NCI-H774 (cell line): ENCODE results near the gene ACVR1.
"Not testable (repeated sequence)": the region's sequence is repeated elsewhere in the genome, so short reads cannot be mapped to it uniquely, and the experiment has no call there.

Experiments
- DNase-seq: peaks from one replicate; lab custom pipeline; 2025; lab: John Stamatoyannopoulos, UW

Gene ACVR1

DNA sequence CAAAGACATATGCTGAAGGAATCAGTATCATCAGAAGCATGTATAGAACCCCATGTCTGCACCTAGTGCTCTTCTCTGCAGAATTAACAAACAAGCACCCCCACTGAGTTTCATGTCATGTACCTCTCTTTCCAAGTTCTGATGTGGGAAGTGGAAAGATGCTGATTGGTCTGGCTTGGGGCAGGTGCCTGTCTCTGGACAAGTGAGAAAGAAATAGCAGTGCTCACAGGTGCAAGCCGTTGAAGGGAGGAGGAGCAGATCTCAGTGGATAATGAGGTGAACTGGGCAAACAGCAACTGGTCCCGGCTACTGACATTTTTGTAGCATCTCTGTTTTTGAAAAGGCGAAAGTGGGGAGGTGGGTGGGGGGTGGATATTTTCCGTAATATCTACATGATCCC lies 17.5 kb upstream of the ACVR1 start:
- no peak for DNase-seq

DNA sequence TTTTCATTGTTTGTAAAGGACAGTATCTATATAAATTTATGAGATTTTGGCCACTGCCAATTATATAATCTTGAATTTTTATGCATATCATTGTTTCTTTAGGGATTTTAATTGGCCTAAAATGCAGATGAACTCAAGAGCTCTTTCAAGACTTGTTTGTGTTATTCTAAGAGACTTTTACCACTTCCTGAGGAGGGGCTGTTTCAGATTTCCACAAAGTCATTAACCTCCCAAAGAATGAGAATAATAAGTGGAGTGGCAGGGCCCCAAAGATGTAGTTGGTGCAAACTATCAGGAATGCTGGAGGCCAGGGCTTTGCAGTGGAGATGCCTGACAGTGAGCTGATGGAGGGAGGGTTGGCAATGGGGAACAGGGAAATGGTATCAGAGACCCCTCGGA lies 15.5 kb upstream of the ACVR1 start:
- no peak for DNase-seq

DNA sequence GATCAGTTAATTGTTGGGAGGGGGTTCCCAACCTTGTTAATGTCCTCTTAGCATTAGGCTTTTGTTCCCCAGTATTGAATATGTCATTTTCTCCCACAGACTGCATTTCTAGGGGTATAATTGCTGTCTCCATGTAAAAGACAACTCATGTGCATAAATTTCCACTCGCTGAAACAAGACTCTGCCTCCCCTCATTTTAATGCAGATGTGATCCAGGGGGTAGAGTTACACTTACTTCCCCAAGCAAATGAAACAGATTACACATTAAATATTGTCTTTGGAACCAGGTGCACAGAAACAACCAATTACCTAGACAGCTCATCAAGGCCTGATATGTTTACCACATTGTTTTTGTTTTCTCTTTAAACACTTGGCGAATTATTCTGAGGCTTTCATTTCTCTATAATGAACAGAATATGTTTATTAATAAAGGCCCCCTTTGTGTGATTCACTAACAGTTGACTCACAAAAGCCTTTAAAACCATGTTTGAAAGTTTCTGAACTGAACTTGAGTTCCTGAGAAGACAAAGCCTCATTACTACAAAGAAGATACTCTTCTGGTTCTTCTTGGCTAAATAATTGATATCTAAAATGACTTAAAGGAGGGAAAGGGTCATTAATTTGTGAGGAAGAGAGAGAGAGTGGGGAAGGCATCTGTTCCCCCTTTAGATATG lies 15.0 kb upstream of the ACVR1 start:
- peak; percentile 43 for DNase-seq

DNA sequence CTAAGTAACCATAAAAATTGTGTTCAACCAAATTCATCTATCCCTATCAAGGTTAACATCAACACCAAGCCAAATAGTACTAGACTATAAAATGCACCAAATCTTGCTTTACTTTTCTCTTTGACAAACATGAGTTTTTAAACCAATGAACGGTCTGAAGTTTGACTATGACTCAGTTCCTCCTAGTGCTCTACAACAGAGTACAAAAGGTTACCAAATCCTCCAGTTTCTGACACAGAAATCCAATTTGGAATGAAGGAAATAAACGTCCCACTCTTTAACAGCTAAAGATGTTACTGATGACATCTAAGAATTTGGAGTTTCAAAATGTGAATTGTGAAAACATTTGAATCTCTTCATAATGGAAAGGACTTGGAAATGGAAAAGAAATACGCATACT lies 11.8 kb upstream of the ACVR1 start:
- DNase-seq, result no peak

DNA sequence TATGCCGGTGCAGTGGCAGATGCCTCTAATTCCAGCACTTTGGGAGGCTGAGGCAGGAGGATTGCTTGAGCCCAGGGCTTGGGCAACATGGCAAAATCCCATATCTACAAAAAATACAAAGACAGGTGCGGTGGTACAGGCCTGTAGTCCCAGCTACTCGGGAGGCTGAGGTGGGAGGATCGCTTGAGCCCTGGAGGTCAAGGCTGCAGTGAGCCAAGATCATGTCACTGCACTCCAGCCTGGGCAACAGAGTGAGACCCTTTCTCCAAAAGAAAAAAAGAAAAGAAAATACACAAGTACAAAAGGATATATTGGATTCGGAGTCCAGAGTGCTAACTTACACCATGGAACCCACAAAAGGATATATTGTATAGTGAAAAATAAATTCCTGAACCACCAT lies 8.4 kb upstream of the ACVR1 start:
- not testable (repeated sequence) for DNase-seq

DNA sequence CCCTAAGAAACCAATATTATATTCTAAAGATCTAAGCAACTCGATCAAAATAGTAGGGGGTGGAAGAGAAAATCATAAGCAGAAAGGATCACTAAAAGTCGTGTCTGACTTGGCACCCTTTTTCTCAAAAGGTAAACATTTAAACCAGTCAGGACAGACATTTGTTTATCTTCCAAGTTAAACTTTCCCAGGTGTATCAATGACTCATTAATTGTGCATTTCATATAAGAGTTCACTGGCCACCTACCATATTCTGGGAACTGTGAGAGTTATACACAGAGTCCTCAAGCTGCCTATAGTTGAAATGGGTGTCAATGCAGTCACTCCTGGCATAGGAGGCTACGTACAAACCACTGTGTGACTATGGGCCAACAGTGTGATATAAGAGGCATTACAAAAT lies 4.8 kb upstream of the ACVR1 start:
- no peak for DNase-seq

DNA sequence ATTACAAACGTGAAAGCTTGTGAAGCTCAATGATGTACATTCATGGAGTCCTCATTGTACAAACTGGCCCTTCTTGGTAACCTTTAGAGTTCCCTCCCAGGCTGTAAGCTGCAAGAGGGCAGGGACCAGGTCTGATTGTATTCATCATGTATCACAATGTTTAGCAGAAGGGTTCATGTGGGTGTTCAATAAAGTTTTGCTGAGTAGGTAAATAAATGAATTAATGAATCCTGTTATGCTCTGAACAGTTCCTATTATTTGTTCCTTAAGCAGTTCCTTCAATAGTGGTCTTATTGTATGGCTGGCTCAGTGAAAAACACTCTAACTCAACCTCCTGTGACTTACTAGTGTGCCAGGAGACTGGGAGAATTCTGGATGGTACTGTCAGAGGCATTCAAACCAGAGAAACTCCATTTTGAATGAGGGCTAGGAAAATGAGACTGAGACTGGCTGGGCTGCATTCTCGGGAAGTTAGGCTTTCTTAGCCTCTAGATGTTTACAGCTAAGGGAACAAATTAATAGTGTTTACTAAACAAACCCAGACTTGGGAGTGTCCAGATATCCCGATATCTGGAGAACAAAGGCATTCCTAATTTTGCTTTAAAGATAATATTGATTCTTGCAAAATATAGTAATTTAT lies 1.8 kb upstream of the ACVR1 start:
- DNase-seq, result no peak

DNA sequence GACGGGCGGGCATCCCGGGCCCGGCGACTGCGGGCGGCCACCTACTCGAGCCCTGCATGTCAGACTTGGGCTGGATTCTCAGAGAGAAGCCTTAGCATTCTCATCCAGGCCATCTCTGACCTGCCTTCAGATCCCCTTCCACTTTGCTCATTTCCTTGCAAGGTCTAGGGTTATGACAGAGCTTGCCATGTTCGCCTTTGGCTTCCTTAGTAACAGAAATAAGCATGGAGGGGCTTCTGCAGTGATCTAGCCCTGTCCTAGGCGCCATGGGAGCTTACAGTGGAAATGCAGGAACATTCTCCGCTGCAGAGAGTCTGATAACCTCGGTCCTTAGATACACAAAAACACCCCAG lies 632 bp upstream of the ACVR1 start:
- no peak for DNase-seq

DNA sequence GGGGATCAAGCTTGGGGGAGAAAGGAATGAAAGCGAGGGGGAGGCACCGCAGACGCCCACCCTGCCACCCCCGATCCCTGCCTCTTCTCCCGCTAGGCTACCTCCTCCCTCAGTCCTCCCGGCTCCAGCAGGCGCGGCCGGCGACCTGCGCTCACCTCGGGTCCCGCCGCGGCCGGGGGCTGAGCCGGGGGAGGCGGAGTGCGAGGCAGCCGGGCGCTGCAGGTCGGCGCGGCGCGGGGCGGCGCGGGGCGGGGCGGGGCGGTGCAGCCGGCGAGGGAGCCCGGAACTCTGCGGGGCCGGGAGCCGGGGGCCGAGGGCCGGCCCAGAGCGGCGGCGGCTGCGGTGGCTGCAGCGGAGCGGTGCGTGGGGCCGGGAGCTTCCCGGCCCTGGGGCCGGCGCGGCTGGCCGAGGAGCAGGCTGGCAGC lies 477 bp downstream of the ACVR1 start:
- no peak for DNase-seq

DNA sequence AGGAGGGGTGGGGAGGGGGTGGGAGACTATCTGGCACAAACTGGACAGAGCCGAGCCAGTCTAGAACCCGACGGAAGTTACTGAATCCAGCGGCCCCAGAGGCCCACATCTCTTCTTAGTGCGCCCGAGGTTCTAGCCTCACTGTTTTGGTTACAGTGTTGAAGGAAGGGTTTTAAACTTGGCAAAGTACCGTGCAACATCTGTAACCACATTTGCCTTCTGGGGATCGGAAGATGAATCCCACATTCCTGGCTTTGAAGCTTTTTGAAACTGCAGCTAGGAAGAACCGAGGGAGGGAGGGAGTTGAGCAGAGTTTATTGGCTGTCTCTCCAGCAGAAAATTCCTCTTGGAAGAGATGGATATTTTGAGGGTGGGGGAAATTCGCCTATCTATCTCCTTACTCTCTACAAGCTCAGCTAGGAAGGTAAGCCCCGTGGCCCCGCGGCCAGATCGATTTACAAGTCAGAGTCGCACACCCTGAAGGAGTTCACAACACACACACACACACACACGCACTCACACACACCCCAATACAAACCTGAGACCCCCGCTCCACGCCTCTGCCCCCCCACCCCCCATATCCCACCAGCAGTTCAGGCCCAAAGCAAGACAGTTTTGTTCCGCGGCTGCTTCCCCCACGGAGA lies 1.0 kb downstream of the ACVR1 start:
- DNase-seq, result no peak

DNA sequence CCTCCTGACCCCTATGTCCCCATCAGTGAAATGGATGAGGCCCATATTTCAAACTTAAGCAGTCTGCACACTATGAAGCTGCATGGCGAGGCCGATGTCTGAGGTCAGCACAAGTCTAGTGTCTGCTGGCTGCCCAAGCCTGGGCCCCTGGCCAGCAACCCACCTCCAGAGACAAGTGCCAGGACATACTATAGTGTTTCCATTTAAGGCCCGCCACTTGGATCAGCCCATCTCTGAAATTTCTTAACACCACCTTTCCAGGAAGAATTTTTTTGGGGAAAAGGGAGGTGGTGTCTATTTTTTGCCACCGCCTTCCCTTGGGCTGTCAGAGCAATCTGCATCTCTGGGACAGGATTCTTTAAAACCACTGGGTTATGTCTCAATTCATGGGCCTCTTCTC lies 1.8 kb downstream of the ACVR1 start:
- DNase-seq, result no peak

DNA sequence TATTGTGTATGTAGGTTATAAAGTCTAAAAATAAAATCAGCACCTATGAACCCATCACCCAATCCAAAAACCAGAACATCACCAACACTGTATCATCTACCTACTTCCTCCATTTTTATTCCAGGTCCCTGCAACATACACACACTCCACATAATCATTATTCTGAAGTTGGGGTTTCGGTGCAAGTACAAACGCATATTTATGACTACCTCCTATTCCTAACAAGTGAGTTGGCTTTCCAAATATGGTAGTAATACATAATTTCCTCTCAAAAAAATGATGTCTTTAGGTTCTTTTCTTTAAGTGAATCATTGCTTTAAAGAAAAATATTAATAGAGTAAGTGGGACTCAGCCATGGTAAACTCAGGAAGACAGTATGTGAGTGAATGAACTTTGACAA lies 3.3 kb downstream of the ACVR1 start:
- no peak for DNase-seq

DNA sequence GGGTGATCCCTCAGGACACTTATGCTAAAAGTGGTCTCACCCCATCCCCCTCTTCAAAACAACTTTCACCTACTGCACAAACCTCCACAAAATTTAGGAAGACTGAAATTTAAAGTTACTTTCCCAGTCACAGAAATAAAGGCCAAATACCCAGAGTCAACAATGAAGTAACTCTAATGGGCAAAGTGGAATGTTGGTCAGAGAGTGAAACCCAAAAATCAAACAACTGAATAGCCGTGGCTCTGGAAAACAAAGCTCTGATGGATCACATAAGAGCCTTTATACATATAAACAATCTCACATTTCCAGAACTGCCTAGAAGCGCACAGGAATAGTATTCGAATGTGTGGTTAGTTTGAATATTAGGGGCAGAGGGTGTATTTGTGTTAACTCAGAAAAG lies 4.7 kb downstream of the ACVR1 start:
- no peak for DNase-seq

DNA sequence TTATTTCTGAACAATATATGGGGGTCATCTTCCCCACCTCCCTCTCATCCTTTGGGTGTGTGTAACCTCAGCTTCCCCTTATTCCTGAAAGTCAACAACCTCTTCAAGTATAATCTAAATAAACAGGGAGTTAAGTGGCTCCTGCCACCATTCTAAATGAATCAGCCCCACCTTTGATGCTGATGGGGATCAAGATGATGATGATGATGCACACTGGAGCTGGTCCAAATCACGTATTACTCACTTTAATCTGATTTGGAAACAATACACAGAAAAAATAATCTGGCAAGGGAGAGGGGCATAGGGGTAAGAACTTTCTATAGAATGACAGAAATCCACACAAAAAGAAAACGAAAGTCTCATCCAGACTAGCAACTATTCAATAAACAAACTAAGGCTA lies 7.1 kb downstream of the ACVR1 start:
- no peak for DNase-seq

DNA sequence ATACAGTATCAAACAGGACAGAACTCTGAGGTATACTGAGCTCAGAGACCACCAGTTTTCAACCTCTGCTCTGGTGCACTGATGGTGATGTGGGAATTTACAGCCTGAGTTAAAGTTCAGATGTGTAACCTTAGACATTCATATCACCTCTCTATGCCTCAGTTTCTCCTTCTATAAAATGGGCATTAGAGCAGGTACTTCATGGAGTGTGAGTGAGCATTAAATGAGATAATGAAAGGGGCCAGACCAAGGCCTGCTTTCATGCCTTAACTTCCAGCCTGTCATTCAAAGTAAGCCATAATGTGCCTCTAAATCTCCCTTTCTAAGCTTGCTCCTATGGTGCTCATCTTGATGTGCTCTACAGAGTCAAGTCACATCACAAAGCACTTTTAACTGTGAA lies 8.4 kb downstream of the ACVR1 start:
- DNase-seq, result no peak

DNA sequence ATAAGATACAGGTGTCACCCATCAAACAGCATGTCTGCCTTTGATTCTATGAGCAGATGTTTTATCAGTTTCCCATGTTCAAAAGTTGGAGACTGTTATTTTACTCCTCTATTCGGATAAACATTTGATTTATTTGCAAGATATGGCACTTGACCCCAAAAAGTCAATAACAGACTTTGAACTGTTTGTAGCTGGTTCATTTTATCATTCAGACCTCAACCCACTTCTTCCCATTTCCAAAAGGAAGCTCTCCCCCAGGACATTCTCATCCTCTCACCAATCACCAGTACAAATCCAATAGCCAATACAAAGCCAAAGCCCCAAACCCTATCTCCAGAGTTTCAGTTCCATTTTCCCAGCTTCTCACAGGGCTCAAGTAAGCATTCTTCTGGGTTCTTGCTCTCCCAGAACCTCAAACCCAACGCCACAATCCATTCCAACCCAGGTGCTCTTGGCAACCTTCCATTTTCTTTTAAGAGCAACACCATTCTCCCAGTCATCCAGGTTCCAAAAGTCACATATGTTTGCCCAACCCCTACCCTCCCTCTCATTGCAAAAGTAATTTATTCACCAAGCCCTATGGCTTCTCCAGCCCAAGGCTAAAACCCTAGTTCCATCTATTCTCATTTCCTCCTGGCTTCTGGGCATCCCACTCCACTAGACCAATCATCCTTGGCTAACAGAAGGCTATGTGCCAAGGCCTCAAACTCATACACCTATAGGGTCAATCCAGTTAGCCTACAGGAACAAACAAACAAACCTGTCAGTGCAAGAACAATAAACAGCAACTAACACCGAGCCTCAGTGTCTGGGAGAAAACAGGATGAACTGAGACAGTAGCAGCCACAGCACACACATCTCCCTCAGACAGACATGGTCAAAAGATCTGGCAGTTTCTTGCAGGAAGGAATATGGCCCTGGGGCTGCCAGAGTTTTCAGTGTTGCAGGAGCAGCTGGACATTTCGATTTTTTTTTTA lies 9.2 kb downstream of the ACVR1 start:
- DNase-seq, result no peak

DNA sequence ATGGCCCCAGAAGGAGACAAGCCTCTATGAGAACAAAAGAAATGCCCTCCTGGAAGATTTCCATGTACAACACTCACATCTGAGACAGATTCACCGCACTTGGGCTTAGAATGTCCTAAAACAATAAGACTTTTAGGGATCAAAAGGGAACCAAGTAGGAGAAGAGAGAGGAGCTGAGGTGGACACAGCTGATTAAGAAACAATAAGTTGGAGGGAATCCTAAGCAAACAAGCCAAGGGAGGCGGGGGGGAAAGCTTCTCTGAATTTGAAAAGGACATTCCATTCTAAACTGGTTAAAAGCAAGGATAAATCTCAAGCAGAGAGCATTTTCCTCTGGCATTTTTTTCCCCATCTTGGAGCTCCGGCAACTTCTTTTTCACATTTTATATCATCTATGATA lies 9.9 kb downstream of the ACVR1 start:
- no peak for DNase-seq

DNA sequence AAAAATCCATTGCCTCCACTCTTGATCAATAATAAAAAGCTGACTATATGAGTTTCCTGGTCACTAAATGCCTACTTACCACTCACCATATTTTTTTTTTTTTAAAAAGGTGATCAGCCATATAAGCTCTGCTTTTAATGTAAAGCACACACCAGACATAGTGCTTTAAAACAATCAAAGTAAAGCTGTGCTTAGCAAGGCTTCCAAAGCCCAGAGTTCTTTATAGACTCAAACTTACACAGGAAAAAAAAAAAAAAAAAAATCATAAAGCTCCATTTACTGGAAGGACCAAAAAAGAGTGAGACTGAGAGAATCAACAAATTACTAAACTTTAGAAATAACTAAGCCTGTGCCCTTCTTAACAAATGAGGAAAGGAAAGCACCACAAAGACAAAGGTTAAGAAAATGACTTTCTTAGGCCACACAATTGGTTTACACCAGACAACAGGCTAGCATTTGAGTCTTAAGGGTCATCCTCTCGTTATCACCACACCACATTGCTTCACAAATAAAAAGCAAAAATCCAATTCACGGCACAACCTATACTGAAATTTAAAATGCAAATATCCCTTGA lies 11.2 kb downstream of the ACVR1 start:
- no peak for DNase-seq

DNA sequence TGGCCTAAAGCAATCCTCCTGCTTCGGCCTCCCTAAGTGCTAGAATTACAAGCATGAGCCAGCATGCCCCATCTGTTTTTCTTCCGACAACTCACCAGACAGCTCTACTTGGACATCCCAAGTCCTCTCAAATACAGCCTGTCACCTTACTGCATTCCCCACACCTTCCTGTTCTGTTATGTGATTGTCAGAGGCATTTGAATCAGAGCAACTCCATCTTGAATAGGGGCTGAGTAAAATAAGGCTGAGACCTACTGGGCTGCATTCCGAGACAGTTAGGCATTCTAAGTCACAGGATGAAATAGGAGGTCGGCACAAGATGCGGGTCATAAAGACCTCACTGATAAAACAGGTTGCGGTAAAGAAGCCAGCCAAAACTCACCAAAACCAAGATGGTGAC lies 17.3 kb downstream of the ACVR1 start:
- DNase-seq, result no peak

DNA sequence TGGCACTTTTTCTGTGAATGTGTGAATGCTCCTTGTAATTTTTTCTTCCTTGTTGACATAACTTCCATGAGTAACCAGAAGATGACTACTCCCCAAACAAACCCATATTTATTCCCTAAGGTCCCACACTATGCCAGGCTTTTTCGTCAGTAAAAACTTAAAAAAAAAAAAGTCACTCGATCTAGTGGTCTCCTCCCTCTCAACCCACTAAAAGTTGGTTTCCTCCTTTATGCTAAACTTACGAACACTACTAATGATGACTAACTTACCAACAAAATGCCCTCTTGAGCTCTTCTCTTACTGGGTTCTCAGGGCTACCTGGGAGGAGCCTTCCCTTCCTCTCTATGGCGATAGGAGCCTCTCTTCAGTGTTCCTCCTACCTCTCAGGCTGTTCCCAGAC lies 18.2 kb downstream of the ACVR1 start:
- no peak for DNase-seq

DNA sequence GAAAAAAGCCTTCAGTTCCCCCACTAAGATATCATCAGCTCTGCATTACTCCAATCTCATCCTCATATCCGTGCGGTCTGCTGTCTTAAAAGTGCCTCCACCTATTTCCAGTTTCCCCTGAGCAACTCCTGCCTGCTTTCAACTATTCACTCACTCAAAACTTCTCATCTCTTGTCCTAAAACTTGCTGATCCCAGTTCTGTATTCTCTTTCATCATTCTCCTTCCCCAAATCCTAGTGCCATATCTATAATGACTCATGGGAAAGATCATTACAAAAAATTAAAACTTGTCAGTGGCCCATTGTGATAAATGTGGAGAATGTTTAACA lies 20.0 kb downstream of the ACVR1 start:
- no peak for DNase-seq

DNA sequence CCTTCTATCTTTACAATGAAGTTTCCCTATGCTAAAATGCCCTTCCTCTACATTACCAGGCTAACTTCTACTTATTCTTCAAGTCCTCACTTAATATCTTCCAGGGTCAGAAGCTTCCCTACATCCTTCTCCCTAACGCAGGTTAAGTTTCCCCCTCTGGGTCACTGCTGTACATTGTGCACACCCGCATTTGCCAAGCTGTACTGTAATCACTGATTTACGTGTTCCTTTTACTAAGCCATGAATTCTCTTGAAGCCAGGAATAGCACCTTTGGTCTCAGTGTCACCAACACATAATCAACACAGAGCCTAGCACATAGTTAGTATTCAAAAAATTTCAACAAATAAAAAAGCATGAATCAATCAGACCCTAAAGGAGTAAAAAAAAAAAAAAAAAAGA lies 22.3 kb downstream of the ACVR1 start:
- DNase-seq, result no peak
